Activated CD4-positive, CD25-positive, alpha-beta regulatory T cell treated with anti-CD3 and anti-CD28 coated beads, Interleukin-2, amount 50 U/mL, for 72 hours (primary cell): ENCODE measurements around the gene PCYT2.
"Not testable (repeated sequence)": the region's sequence is repeated elsewhere in the genome, so short reads cannot be mapped to it uniquely, and the experiment has no call there.

ENCODE experiments used
- DNase-seq: peaks from one replicate; pipeline ENCODE4 v3.0.0; 2021

The PCYT2 gene

DNA sequence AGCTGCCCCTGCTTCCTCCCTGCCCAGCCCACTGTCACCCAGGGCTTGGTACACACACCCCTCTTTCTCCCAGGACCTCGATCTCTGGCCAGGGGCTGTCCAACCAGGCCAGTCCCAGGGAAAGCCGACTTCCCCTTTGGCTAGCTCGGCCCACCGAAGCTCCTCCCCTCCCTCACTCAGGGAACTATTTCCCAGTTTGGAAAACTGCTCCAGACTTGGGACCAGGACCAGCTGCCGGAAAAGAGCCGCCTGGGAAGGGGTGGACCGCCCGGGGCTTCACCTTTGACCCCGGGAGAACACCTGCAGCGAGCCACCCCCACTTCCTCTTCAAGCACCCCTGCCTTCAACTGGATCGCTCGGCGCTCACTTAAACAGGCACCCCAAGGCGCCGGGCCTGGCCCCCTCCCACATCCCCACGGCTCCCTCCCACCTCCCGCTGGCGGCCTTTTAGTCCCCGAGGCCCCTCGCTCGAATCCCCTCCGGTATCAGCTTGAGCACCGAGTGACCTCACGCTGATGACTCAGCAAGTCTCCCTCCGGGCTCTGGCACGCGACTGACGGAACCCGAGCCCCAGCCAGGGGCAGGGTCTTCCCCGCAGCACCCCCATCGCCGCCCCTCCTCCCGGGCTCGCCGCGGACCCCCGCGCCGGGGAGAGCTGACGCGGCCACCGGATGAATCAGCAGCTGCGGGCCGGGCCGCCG lies 15.4 kb upstream of the PCYT2 start:
- peak; percentile 71 for DNase-seq

DNA sequence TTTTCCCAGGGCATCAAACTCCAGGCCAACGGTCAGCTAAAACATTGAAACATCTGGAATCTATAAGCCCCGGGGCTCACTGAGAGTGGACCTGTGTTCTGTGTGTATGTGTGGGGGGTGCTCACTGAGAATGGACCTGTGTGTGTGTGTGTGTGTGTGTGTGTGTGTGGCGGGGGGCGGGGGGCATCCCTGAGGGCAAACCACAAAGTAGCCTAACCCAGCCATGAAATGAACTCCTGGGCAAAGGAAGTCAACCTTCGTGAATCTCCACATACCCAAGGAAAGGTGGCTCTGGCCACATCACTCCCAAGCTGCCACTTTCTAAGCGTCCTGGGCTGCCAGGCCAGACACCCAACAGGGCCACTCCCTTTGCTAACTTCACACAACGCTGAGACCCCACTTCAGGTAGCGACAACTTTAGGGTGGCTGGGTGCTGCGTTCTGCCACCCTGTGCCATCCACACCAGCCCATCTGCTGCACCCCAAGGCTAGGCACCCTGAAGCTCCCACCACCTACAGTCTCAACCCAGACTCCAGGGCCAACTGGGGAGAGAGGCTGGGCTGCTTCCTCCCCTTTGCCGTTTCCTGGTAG lies 14.8 kb upstream of the PCYT2 start:
- no peak for DNase-seq

DNA sequence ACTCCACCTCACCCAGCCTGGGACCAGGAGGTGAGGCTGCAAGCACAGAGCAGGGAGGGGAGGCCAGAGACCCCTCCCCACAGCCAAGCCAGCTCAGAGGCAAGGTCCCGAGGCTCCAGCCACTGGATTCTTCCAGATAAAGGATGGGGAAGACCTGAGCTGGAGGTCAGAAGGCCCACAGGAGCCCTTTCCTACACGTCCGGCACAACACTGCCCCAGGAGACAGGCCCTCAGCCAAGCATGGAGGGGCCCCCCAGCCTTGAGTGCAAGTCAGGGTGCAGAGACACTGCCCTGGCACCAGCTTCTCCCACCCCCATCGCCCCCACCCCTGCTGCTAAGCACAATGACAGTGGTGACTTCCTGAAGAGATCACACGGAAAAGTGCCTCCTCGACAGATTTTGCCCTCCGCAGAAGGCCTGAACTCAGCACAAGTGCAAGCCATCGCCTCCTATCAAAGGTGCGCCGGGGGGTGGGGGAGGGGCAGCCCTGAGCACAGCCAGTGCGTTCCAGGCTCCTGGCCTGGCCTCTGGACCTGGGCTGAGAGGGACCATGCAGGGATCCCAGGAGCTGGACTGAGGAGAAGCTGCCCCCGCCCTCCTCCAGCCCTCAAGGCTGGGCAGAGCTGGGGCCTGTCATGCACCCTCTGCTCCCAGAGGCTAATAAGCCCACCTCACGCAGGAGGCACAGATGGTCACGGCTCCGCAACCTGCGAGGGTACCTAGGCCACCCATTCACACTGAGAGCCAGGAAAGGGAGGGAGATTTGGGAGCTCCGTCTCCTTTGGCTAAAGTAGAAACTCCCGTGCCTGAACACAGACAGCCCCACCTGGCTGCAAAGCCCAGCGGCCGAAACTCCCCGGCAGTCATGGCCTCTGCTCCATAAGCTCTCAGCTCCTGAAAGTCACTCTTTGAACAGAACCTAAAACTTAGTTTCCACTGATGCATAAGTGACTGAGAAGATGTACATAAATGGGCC lies 13.6 kb upstream of the PCYT2 start:
- DNase-seq, result no peak

DNA sequence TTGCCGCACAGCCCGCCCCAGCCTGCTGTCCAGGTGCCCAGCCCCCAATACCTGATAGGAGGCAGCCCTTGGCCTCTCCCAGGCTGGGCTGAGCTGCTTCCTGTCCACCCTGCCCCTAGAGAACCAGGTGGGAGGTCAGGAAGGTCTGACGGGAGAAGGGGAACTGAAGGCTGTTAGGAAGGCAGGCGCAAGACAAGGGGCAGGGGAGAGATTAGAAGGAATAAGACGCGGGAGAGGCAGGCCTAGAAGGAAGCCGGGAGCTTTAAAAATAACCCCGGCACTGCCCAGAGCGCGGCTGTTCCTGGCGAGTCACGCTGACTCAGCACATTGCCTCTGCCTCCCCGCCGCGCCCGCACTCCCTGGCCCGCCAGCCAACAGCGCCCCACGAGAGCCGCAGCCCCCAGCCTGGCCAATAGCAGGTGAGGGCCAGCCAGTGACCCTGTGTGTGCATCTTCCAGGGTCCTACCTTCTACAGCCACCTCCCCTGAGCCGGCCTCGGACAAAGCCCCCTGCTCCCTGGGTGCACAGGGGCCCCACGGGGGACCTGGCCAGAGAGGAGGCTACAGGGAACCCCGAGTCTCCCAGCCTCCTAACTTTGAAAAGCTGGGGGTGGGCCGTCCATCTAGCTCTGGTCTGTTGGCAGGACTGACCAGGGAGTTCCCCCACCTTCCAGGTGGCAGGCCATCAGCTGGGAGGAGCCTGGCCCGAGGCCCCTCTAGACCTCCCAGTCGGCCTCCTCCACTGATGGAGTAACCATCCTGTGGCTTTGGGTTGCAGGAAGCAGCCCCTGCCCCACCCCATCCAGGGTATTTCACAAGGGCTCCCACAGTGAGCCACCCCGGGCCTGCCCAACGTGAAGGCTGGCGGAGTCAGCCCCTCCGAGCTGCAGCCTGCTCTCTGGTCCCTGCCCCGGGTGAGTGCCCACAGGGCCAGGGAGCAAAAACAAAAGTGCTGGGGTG lies 12.4 kb upstream of the PCYT2 start:
- DNase-seq, result no peak

DNA sequence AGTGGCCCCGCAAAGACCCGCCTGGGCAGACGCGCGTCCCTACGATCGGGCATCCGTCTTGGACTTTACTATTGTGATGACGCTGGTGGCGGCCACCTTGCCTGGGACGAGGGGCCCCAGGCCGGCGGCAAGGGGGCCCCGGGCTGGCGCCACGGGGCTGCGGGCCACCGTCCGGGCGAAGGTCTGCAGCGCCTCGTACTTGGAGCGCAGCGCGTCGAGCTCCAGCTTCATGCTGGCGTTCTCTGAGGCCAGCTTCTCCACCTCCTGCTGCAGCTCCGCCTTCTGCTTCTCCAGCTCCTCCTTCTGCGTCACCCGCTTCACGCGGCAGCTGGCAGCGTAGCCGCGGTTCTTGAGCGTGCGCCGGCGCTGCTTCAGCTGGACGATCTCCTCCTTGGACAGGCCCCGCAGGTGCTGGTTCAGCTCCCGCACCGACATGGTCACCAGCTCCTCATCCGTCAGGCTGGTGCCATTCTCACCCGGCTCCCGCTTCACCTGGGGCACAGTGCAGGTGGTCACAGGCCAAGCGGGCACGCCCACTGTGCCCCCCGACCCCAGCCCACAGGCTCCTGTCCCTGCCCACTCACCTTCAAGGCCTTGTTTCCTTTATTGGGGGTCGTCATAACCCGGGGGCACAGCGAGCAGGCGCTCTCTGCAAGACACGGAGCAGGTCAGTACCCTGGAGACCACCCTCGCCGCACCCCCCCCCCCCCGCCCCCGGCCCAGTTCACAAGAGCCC lies 11.5 kb upstream of the PCYT2 start:
- DNase-seq, result no peak

DNA sequence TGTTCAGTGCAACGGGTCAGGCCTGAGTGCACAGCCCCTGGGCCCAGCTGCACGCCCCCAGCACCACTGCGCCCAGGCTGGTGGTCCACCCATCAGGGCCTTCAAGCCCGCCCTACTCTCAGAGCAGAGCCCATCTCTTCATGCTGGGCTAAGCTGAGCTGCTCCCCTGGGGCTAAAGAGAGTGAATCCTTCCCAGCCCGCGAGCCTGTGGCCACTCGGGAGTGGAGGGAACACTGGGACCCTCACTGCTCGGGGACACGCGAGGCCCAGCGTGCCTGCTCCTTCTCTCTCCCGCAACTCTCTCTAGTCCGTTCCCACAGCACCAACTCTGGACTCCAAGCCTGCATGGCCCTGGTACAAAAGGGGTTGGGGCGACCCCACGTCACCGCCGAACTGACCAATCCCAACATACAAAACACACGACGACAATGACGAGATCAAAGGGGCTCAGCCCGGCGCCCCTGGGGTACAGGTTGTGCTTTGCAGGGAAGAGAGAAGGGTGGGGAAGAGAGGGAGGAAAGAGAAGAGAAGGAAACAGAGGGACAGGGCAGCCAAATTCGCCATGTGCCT lies 10.9 kb upstream of the PCYT2 start:
- DNase-seq, result no peak

DNA sequence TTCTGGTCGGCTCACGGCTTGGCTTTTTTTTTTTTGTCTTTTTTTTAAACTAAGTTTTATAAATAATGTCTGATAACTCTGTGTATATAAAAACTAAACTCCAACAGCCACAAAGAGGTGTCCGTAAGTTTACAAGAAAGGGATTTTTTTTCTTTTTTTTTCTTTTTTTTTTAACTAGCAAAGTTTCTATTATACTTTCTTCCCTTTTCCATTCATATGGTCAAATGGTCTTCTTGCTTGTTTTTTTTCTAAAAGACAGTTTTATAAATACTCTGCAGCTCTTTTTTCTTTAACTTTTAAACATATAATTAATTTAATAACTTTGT lies 10.3 kb upstream of the PCYT2 start:
- DNase-seq, result no peak

DNA sequence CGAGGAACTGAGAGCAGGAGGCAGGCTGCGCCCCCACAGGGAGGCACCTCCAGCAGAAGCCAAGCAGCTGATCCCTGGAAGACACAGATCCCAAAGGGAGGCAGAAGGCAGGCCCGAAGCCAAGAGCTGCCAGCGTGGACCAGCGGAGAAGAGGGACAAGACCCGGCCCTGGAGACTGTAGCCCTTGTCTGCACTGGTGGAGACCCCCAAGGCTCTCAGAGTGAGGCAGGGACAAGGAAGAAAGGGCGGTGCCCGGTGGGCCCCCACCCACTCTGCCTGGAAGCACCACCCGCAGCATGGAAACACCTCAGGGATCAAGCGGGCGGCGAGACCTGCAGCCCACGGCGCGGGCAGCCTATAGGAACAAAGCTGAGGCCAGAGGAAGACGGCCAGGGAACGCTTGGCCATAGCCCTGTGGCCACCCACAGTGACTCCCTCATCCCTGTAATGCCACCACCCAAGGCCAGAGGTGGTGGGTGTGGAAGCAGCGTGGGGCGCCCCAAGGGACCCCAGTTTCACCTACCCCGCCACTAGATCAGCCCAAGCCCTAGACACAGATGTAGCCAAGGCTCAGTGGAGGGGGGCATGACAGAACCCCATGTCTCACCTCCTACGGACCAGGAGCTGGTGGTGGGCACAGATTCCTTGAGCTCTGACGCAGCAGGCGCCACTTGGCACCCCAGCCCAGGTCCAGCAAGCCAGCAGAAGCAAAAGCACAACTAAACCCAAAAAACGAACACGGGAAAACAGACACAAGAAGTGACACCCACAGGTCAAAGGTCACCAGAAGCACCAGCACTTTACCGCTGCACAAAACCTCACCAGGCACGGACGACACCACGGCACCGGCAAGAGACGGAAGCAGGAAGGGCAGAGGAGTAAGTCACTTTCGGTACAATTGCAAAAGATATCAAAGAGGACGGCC lies 9.7 kb upstream of the PCYT2 start:
- no peak for DNase-seq

DNA sequence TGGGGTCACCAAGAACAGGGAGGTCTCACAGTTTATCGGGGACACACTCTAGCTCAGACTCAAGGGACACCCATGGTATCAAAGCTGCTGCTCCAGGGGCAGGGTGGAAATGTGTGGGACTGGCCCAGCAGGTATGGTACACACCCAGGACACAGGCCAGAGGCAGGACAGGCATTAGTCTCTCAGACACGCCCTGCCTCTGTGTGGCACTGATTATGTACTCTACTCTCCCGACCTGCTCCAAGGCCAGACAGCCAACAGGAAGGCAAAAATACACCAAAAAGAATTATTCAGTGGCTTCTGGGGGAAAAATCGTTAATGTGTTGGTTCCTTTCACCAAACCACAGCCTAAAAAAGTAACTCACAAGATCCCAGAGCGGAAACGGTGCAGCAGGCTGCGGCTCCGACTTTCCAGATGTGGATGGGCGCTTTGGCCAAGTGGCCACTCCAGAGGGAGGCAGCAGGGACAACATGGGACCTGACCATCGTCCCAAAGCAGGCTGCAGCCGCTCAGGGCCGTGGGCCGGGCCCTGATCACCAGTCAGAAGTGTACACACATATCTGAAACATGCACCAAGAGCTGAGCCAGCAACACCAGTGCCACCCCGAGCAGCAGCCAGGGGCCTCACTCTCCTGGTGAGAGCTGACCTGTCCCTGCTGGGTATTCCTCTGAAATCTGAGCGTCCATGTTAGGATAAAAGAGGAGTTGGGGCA lies 7.8 kb upstream of the PCYT2 start:
- no peak for DNase-seq

DNA sequence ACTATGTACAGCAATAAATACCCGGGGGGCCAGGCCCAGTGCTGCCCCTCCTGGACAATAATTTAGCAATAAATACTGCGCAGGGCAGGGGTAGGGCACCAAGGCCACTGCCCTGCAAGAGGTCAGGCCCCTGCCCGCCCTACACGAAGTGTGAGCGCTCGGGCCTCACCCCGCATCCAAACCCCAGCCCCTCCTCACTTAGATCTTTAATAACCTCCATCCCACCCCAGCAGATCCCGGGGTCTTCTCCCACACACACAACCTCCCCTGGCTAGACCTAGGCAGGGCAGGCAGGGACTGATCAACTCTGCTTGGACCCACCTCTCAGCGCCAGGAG lies 7.1 kb upstream of the PCYT2 start:
- not testable (repeated sequence) for DNase-seq

DNA sequence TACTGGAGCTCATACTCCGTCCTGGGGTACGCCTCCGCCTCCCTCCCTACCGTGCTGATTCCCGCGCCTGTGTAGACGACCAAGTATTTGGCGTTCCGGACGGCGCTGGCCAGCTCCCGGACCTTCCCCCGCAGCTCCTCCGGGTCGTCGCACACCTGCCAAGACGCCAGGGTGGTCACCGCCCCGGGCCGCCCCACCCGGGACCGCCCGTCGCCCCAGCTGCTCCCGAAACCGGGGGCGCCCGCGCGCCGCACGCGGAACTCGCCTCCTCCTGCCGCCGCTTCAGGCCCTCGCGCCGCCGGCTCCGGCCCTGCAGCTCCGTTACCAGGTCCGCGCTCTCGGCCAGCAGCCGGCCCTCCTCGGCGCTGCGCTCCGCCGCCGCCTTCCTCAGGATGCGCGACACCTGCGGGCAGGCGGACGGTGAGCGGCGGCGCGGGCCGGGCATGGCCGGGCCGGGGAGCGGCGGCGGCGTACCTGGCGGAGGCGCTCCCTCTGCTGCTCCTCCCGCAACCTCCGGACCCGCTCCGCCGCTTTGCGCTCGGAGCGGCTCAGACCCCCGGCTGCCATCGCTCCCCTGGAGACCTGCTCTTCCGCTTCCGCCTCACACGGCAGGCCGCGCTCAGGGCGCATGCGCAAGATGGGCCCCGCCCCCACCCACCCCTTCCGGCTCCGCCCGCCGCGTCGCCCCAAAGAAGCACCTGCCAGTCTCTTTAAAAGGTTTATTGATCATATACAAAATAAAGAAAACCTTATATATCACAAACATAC lies 6.5 kb upstream of the PCYT2 start, which contains the start of gene SIRT7:
Gene SIRT7, minus strand, starts transcription at position 612 of the 768 bp plus-strand sequence. Its CDS starts 45 bp downstream, at position 567.
- peak; percentile 82 for DNase-seq

DNA sequence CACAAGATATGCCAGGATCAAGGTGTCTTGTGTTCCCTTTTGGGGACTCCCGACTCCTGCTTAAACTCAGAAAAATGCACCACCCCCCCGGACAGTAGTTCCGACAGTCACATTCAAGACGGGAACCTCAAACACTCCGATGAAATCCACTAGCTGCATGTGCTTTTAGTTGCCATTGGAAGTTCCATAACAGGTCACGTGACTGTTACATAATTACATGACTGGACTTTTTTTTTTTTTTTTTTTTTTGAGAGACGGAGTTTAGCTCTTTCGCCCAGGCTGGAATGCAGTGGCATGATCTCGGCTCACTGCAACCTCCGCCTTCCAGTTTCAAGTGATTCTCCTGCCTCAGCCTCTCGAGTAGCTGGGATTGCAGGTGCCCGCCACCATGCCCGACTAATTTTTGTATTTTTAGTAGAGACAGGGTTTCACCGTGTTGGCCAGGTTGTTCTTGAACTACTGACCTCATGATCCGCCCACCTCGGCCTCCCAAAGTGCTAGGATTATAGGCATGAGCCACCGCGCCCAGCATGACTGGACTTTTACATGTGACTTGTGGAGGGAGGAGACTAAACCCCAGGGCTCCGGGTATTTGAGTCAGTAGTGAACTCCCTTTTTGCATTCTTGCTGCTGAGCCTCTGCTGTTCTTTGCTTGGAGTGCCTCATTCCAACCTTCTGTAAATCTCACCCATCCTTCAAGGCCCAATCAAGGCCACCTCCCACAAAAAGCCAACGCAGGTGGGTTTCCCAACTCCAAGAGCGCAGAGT lies 5.2 kb upstream of the PCYT2 start:
- no peak for DNase-seq

DNA sequence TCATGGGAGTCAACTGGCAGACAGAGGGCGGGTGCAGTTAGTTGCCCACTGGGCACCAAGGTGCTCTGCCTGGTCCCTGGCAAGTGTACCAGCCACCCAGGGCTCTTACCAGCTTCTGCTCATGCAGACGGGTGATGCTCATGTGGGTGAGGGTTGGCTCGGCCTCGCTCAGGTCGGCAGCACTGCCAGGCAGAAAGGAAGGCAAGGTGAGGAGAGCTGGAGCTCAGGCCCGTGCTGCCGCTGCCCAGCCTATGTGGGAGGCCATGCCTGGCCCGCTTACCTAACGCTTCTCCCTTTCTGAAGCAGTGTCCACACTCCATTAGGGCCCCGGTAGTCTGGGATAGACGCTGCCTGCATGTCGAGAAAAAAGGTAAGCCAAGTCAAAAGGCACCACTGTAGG lies 4.1 kb upstream of the PCYT2 start:
- DNase-seq, result no peak

DNA sequence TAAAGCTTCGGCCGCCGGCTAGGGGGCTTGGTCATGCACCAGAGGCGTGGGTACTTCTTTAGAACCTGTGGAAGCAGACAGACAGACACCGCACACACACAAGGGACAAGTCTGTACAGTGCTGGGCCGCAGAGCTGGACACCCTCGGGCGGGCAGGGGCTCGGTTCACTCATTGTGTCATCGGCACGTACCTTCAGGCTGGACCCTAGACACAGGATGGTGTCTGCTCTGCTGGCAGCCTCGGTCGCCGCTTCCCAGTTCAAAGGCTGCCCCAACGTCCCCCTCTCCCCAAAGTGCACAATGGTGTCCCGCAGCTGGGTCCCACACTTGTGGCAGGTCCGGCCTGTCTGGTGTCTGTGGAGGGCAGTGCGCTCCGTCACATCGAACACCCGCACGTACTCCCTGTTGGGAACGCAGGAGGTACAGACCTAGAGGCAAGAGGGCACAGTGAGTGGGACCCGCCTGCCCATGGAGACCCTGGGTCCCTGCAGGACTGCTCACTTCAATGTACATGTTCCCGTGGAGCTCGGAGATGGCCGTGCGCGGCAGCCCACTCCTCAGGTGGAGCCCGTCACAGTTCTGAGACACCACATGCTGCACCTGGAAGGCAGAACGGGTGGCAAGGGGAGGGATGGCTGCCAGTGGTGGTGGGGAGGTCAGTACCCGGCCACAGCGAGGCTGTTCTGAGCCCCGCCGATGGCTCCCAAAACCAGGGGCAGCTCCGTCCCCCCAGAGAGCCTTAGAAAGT lies 3.1 kb upstream of the PCYT2 start:
- no peak for DNase-seq

DNA sequence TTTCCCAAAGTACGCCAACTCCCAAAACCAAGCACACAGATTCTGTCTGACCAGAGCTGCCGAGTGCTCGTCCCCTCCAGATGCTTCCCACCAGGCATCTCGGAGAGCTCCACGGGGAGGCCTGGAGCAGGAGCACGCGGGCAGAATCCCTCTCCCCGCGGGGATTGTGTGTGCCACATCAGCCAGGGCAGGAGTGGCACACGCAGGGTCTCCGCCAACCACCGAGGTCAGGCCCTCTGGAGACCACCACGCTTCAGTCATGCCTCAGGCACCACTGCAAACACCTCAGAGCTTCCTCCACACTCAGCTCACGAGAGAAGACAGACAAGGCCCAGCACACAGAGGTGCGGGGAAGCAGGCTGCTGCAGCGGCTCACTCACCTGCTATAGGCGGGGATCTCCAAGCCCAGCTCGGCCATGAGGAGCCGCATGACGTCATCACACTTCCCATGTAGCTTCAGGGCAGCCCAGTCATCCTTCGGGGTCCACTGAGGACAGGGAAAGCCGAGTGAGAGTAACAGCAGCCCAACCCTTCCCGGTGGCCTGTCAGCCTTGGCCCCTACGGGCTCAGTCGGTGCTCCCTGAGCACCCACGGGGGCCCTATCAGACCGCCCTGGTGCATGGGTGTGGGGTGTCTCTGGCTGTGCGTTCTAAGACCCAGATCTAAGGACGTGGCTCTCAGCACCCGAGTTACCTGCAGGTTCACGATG lies 2.3 kb upstream of the PCYT2 start:
- DNase-seq, result no peak

DNA sequence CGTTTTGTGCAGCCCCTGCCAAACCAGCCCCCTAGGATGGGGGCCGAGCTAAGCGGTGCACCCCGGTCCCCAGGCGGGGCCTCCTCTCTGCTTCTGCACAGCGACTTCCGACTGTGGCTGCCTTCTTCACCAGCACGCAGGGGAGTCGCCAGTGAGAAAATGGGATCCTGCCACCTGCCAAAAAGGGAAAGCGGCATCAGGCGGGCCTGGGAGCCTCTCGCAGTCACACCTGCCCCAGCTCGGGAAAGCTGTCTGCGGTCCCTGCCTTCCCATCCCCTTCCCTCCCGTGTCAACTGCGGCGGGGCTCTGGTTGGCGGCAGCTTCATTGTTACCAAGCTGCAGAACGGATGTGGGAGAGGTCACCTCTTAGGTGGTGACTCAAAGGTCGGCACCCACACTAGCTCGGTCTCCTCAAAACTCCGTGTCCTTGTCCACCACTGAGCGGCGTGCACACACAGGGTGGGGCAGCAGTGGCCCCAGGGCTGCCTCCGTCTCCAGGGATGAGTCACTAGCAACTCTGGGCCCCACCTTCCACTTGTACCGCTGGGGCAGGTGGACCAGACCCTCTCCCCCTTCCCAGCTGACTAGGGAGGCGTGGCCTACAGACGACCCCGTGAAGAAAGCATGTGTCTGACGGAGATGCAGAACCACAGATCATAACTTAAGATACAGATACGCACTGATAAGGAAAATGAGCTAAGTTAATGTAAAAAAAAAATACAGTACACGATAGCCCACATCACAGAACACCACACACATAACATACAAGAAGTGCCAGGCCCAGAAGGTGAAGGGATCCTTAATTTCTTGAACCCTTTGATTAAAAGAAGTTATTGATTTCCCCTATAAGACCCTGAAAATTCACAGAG lies 1.5 kb upstream of the PCYT2 start:
- no peak for DNase-seq
